GM23338 (cell line): Measurements from ENCODE around the gene MAP2K5. TPM values are rescaled to one million over a fixed set of nuclear protein-coding genes. Genes with fewer than 3 reads are reported as not detected.

ENCODE experiments used
- ATAC-seq: fragments of 200-7000 bp; cut with Tn5 transposase; 3 replicates; pipeline ENCODE4 v1.9.1; 2020
- DNase-seq: peaks from one replicate; pipeline ENCODE4 v3.0.0-alpha.2; 2015; ENCODE audit warnings: low spot score
- H2AFZ ChIP-seq: fragments of 200-600 bp; sonication (generic); 2 replicates; pipeline ENCODE4 v1.8.0; 2016; ENCODE audit warnings: antibody characterized with exemption, mild to moderate bottlenecking, moderate library complexity
- H3F3A ChIP-seq: fragments of 200-600 bp; sonication (generic); replicated peaks from 2 replicates; pipeline ENCODE4 v1.8.0; 2017; ENCODE audit warnings: antibody characterized with exemption, mixed run types, low read depth
- H3K27ac ChIP-seq: fragments of 200-600 bp; sonication (generic); 2 replicates; pipeline ENCODE4 v1.6.1; 2016; ENCODE audit warnings: low read depth
- H3K27me3 ChIP-seq: fragments of 200-600 bp; sonication (generic); 2 replicates; pipeline ENCODE4 v1.8.0; 2016; ENCODE audit warnings: mild to moderate bottlenecking, mixed run types, moderate library complexity; ENCODE audit not compliant: insufficient read depth
- H3K36me3 ChIP-seq: fragments of 200-600 bp; sonication (generic); 2 replicates; pipeline ENCODE4 v1.8.0; 2016; ENCODE audit warnings: mild to moderate bottlenecking; ENCODE audit not compliant: insufficient read depth
- H3K4me1 ChIP-seq: fragments of 200-600 bp; sonication (generic); 2 replicates; pipeline ENCODE4 v1.8.0; 2016; ENCODE audit warnings: mild to moderate bottlenecking, moderate library complexity; ENCODE audit not compliant: insufficient read depth
- H3K4me2 ChIP-seq: fragments of 200-600 bp; sonication (generic); 2 replicates; pipeline ENCODE4 v1.7.1; 2017; ENCODE audit warnings: mixed run types
- H3K4me3 ChIP-seq: fragments of 200-600 bp; sonication (generic); 2 replicates; pipeline ENCODE4 v1.6.1; 2016; ENCODE audit warnings: mixed run types
- H3K79me2 ChIP-seq: fragments of 200-600 bp; sonication (generic); replicated peaks from 2 replicates; pipeline ENCODE4 v1.8.0; 2017; ENCODE audit warnings: mild to moderate bottlenecking; ENCODE audit not compliant: insufficient read depth
- H3K9me2 ChIP-seq: fragments of 200-600 bp; sonication (generic); 2 replicates; pipeline ENCODE4 v1.8.0; 2017; ENCODE audit not compliant: insufficient read depth
- H4K20me1 ChIP-seq: fragments of 200-600 bp; sonication (generic); replicated peaks from 2 replicates; pipeline ENCODE4 v1.8.0; 2017; ENCODE audit warnings: mild to moderate bottlenecking; ENCODE audit not compliant: insufficient read depth
- H3K27ac Mint-ChIP-seq: 2 replicates; pipeline ENCODE4 v1.8.0; 2020; ENCODE audit warnings: inconsistent platforms, mild to moderate bottlenecking, moderate library complexity, mixed read lengths
- H3K27me3 Mint-ChIP-seq: 3 replicates; pipeline ENCODE4 v1.8.0; 2022; ENCODE audit warnings: low read depth, mild to moderate bottlenecking, moderate library complexity, mixed read lengths, inconsistent platforms; ENCODE audit not compliant: insufficient read depth, poor library complexity
- H3K36me3 Mint-ChIP-seq: 3 replicates; pipeline ENCODE4 v1.8.0; 2021; ENCODE audit warnings: low read depth, mild to moderate bottlenecking, inconsistent platforms, moderate library complexity, mixed read lengths
- H3K4me1 Mint-ChIP-seq: 3 replicates; pipeline ENCODE4 v1.8.0; 2020; ENCODE audit warnings: mild to moderate bottlenecking, inconsistent platforms, mixed read lengths
- H3K4me3 Mint-ChIP-seq: 3 replicates; pipeline ENCODE4 v1.8.0; 2021; ENCODE audit warnings: moderate library complexity, mild to moderate bottlenecking, inconsistent platforms, mixed read lengths
- H3K9me3 Mint-ChIP-seq: 3 replicates; pipeline ENCODE4 v1.8.0; 2020; ENCODE audit warnings: moderate library complexity, mild to moderate bottlenecking, inconsistent platforms, mixed read lengths
- CREB1 ChIP-seq: fragments of 250-450 bp; sonication (Bioruptor Pico); IDR thresholded peaks from 2 replicates; pipeline ENCODE4 v1.5.0; 2020; ENCODE audit warnings: low read depth, mild to moderate bottlenecking, moderate library complexity
- EZH2 ChIP-seq: fragments of 200-600 bp; sonication (generic); IDR thresholded peaks from one replicate; pipeline ENCODE4 v1.8.0; 2017; ENCODE audit warnings: antibody characterized with exemption, mild to moderate bottlenecking, low read depth; ENCODE audit not compliant: unreplicated experiment
- EZH2phosphoT487 ChIP-seq: fragments of 200-600 bp; sonication (generic); IDR thresholded peaks from one replicate; pipeline ENCODE4 v1.8.1; 2018; ENCODE audit warnings: antibody characterized with exemption; ENCODE audit not compliant: unreplicated experiment
- JUNB ChIP-seq: IDR thresholded peaks from one replicate; pipeline ENCODE4 v1.6.1; 2016; ENCODE audit warnings: antibody characterized with exemption; ENCODE audit not compliant: unreplicated experiment
- POLR2AphosphoS5 ChIP-seq: IDR thresholded peaks from 2 replicates; pipeline ENCODE4 v1.6.1; 2016; ENCODE audit warnings: antibody characterized with exemption, low read depth
- STAT1 ChIP-seq: IDR thresholded peaks from one replicate; pipeline ENCODE4 v1.6.1; 2016; ENCODE audit warnings: antibody characterized with exemption; ENCODE audit not compliant: unreplicated experiment
- ZNF114 ChIP-seq: fragments of 250-450 bp; sonication (Bioruptor Pico); IDR thresholded peaks from 2 replicates; pipeline ENCODE4 v1.5.0; 2020; ENCODE audit warnings: mild to moderate bottlenecking, moderate library complexity
- ZNF331 ChIP-seq: fragments of 250-450 bp; sonication (Bioruptor Pico); IDR thresholded peaks from 2 replicates; pipeline ENCODE4 v1.5.0; 2020; ENCODE audit warnings: low read depth, mild to moderate bottlenecking, moderate library complexity
- polyA plus RNA-seq: library from polyadenylated mRNA; unstranded; fragments of >200 nt; fragmentation: Nextera tagmentation; extraction: Ambion mirVana; gene quantifications from 2 replicates; pipeline ENCODE4 v1.2.1, GENCODE V29; 2016
- total RNA-seq: library from RNA; depleted of rRNA; stranded (reverse); fragments of >200 nt; shearing (Covaris generic); gene quantifications from 2 replicates; pipeline ENCODE4 v1.2.3, GENCODE V29; 2014
- TF ChIP-seq, protein P1 (sequence below): fragments of 250-450 bp; sonication (Bioruptor Pico); IDR thresholded peaks from 2 replicates; pipeline ENCODE4 v1.5.0; 2020; ENCODE audit warnings: mild to moderate bottlenecking, moderate library complexity
- TF ChIP-seq, protein P2 (sequence below): IDR thresholded peaks from 2 replicates; pipeline ENCODE4 v1.6.1; 2016; ENCODE audit warnings: antibody characterized with exemption

The MAP2K5 gene
- total and polyA plus RNA-seq, 2 experiments from 2014 or later: 6.5 to 13.6 TPM

DNA sequence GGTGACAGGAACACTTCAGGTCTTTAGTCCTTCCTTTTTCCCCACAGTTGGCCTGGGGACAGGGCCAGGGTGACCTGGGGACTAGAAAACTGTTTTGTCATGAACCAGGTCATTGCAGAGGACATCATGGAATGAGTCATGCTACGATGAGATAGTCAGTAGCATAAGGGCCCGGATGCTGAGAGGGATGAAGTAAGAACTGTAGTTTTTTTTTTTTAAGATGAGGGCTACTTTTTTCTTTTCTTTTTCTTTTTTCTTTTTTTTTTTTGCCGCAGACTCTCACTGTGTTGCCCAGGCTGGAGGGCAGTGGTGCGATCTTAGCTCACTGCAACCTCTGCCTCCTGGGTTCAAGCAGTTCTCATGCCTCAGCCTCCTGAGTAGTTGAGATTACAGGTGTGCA, 8.0 kb downstream of the MAP2K5 start (continued):
- TF ChIP-seq, protein P1, sequence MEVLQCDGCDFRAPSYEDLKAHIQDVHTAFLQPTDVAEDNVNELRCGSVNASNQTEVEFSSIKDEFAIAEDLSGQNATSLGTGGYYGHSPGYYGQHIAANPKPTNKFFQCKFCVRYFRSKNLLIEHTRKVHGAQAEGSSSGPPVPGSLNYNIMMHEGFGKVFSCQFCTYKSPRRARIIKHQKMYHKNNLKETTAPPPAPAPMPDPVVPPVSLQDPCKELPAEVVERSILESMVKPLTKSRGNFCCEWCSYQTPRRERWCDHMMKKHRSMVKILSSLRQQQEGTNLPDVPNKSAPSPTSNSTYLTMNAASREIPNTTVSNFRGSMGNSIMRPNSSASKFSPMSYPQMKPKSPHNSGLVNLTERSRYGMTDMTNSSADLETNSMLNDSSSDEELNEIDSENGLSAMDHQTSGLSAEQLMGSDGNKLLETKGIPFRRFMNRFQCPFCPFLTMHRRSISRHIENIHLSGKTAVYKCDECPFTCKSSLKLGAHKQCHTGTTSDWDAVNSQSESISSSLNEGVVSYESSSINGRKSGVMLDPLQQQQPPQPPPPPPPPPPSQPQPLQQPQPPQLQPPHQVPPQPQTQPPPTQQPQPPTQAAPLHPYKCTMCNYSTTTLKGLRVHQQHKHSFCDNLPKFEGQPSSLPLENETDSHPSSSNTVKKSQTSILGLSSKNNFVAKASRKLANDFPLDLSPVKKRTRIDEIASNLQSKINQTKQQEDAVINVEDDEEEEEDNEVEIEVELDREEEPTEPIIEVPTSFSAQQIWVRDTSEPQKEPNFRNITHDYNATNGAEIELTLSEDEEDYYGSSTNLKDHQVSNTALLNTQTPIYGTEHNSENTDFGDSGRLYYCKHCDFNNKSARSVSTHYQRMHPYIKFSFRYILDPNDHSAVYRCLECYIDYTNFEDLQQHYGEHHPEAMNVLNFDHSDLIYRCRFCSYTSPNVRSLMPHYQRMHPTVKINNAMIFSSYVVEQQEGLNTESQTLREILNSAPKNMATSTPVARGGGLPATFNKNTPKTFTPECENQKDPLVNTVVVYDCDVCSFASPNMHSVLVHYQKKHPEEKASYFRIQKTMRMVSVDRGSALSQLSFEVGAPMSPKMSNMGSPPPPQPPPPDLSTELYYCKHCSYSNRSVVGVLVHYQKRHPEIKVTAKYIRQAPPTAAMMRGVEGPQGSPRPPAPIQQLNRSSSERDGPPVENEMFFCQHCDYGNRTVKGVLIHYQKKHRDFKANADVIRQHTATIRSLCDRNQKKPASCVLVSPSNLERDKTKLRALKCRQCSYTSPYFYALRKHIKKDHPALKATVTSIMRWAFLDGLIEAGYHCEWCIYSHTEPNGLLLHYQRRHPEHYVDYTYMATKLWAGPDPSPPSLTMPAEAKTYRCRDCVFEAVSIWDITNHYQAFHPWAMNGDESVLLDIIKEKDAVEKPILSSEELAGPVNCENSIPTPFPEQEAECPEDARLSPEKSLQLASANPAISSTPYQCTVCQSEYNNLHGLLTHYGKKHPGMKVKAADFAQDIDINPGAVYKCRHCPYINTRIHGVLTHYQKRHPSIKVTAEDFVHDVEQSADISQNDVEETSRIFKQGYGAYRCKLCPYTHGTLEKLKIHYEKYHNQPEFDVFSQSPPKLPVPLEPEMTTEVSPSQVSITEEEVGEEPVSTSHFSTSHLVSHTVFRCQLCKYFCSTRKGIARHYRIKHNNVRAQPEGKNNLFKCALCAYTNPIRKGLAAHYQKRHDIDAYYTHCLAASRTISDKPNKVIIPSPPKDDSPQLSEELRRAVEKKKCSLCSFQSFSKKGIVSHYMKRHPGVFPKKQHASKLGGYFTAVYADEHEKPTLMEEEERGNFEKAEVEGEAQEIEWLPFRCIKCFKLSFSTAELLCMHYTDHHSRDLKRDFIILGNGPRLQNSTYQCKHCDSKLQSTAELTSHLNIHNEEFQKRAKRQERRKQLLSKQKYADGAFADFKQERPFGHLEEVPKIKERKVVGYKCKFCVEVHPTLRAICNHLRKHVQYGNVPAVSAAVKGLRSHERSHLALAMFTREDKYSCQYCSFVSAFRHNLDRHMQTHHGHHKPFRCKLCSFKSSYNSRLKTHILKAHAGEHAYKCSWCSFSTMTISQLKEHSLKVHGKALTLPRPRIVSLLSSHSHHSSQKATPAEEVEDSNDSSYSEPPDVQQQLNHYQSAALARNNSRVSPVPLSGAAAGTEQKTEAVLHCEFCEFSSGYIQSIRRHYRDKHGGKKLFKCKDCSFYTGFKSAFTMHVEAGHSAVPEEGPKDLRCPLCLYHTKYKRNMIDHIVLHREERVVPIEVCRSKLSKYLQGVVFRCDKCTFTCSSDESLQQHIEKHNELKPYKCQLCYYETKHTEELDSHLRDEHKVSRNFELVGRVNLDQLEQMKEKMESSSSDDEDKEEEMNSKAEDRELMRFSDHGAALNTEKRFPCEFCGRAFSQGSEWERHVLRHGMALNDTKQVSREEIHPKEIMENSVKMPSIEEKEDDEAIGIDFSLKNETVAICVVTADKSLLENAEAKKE (CRISPR knock-in tag): no peak
- no peak for TF ChIP-seq EZH2phosphoT487
- no peak for TF ChIP-seq ZNF331 (CRISPR knock-in tag)
- TF ChIP-seq, protein P2, sequence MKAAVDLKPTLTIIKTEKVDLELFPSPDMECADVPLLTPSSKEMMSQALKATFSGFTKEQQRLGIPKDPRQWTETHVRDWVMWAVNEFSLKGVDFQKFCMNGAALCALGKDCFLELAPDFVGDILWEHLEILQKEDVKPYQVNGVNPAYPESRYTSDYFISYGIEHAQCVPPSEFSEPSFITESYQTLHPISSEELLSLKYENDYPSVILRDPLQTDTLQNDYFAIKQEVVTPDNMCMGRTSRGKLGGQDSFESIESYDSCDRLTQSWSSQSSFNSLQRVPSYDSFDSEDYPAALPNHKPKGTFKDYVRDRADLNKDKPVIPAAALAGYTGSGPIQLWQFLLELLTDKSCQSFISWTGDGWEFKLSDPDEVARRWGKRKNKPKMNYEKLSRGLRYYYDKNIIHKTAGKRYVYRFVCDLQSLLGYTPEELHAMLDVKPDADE: no peak
- TF ChIP-seq CREB1: no peak
- no peak for TF ChIP-seq JUNB
- no peak for TF ChIP-seq ZNF114 (CRISPR knock-in tag)
- no peak for TF ChIP-seq POLR2AphosphoS5
- no peak for TF ChIP-seq EZH2

DNA sequence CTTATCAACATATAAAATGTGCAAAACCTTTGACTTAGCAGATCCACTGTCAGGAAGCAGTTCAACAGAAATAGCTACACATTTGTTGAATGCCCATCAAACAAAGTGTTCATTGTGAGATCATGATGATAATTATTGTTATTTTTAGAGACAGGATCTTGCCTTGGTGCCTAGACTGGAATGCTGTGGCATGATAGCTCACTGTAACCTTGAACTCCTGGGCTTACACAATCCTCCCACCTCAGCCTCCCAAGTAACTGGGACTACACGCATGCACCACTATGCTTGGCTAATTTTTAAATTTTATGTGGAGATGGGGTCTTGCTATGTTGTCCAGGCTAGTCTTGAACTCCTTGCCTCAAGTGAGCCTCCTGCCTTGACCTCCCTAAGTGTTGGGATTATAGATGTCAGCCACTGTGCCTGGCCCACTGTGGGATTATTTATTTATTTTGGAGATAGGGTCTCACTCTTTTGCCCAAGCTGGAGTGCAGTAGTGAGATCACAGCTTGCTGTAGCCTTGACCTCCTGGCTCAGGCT, 8.8 kb downstream of the MAP2K5 start:
- Histone ChIP-seq H3K9me2 (no peaks in the 10 kb centered on the region), H3K27me3 (no peaks in the 10 kb centered on the region), H2AFZ (no peak overlapping the region), H4K20me1 (0 out of 2 replicates have a peak, but pooled peaks cover 3% of the 10 kb centered on the region), H3K4me2 (no peak overlapping the region), H3K36me3 (no peaks in the 10 kb centered on the region; the same call in 1 of the 2 replicates), H3K4me1 (peaks cover 26% of the 10 kb centered on the region), H3K27ac (no peak overlapping the region), H3F3A (no peaks in the 10 kb centered on the region), H3K4me3 (no peak overlapping the region), H3K79me2 (peaks cover 4% of the 10 kb centered on the region; the same call in 1 of the 2 replicates)
- peaks cover 3% of the 10 kb centered on the region; the same call in 1 of the 3 replicates for H3K36me3 Mint-ChIP-seq
- no peak for DNase-seq
- no peak overlapping the region for H3K4me3 Mint-ChIP-seq
- H3K9me3 Mint-ChIP-seq: no peaks in the 10 kb centered on the region
- no peak for ATAC-seq
- no peaks in the 10 kb centered on the region for H3K27me3 Mint-ChIP-seq
- H3K4me1 Mint-ChIP-seq: peaks cover 23% of the 10 kb centered on the region
- H3K27ac Mint-ChIP-seq: no peak overlapping the region
- TF ChIP-seq ZNF114 (CRISPR knock-in tag) (no peak), STAT1 (no peak), CREB1 (no peak), EZH2phosphoT487 (no peak), JUNB (no peak)
- TF ChIP-seq, protein P2: no peak
